Measurements from ENCODE around the gene TMEM232. TPM values are rescaled to one million over a fixed set of nuclear protein-coding genes. Genes with fewer than 3 reads are reported as not detected.
"Not testable (repeated sequence)": the region's sequence is repeated elsewhere in the genome, so short reads cannot be mapped to it uniquely, and the experiment has no call there.

TMEM232 gene
- total RNA-seq, 2 donors from 2014 or later, result 2.4 to 2.5 TPM

- DNase-seq (ENCODE audit: low spot score), result no peak
- intact Hi-C loops (cut with DNase I), result no loop called here
Measured at GRCh38 chr5:110545716-110546115, 180.8 kb downstream of the TMEM232 start.

DNA sequence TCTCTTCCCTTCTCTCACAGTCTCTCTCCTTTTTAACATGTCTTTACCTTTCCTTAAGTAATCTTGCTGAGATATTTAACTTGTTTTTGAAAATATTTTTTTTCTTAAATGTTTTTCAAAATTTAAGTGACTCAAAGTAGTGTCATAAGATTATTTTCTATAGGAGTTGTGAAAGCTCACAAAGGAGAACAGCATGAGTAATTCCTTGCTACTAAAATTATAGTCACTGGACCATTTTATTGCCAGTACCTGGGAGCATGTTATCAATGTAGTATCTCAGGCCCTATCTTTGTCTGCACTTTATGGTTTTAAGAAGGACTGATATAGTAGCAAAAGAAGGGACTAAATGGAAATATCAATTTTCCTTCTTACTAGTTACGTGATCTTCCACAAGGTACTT is 181.9 kb downstream of the TMEM232 start:
- intact Hi-C loops (cut with DNase I), result no loop called here
- DNase-seq (ENCODE audit: low spot score), result no peak

DNA sequence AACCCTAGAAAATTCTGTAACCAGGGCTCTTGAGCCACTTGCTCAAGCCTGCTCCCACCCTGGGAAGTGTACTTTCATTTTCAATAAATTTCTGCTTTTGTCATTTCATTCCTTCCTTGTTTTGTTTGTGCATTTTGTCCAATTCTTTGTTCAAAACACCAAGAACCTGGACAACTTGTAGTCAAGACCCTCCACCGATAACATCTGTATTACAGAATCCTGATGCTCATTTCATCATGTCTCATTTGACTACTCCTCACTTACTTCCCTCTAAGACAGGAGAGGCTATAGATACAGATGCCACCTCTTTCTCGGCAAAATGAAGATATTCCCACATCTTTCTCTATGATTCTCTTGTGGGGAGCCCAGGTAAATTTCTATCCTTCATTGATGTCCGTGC is 183.5 kb downstream of the TMEM232 start:
- intact Hi-C loops (cut with DNase I), result no loop called here
- no peak for DNase-seq (ENCODE audit: low spot score)

- no peak for DNase-seq (ENCODE audit: low spot score)
- intact Hi-C loops (cut with DNase I), result no loop called here
Measured at GRCh38 chr5:110536120-110537115, 190.1 kb downstream of the TMEM232 start.

DNA sequence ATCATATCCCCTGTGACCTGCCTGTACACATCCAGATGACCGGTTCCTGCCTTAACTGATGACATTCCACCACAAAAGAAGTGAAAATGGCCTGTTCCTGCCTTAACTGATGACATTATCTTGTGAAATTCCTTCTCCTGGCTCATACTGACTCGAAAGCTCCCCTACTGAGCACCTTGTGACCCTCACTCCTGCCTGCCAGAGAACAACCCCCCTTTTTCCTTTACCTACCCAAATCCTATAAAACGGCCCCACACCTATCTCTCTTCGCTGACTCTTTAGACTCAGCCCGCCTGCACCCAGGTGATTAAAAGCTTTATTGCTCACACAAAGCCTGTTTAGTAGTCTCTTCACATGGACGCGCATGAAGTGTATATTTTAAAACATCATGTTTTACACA is 191.3 kb downstream of the TMEM232 start:
- DNase-seq (ENCODE audit: low spot score); intact Hi-C loops (cut with DNase I): not testable (repeated sequence)

DNA sequence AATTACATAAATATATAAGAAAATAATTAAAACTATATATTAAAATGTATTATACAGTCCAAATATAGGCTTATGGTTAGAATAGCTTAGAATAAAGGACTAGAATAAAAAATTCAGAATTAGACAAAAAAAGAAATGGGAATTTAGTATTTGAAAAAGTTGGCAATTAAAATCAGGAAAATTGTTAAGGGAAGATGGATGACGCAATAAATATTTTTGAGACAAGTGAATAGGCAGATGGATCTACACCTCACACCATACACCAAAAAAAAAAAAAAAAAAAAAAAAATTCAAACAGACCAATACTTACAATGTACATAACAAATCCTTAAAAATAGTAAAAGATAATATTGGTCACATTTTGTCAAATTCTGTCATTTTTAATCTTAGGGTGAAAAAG is 200.7 kb downstream of the TMEM232 start:
- intact Hi-C loops (cut with DNase I), result no loop called here
- no peak for DNase-seq (ENCODE audit: low spot score)

- intact Hi-C loops (cut with DNase I), result no loop called here
- no peak for DNase-seq (ENCODE audit: low spot score)
Measured at GRCh38 chr5:110517396-110517795, 209.1 kb downstream of the TMEM232 start.

GRCh38 chr5:110514030-110514429 is 212.4 kb downstream of the TMEM232 start:
- DNase-seq (ENCODE audit: low spot score), result no peak
- intact Hi-C loops (cut with DNase I), result no loop called here

DNA sequence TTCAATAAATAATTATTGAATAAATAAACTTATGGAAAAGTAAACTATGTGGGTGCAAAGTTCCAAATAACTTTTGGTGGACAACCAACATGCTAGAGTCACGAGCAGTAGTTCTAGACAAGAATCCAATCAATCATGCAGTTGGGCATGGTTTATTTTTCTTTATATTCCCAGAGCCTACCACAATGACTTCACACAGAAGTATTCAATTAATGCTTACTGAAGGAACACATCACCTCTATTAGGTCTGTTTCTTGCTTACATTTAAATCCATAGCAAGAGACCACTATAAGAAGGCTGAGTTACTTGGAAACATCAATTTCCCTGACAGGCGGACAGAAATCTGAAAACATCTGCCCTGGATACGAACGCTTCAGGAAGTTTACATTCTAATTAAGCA is 214.2 kb downstream of the TMEM232 start:
- intact Hi-C loops (cut with DNase I), result no loop called here
- no peak for DNase-seq (ENCODE audit: low spot score)

- intact Hi-C loops (cut with DNase I), result no loop called here
Measured at GRCh38 chr5:110510146-110510545, 216.3 kb downstream of the TMEM232 start.

GRCh38 chr5:110507972-110508371 is 218.5 kb downstream of the TMEM232 start:
- intact Hi-C loops (cut with DNase I), result no loop called here
- no peak for DNase-seq (ENCODE audit: low spot score)

More at GRCh38 chr5:110510146-110510545, 216.3 kb downstream of the TMEM232 start:
- no peak for DNase-seq (ENCODE audit: low spot score)

GRCh38 chr5:110506378-110506777 is 220.1 kb downstream of the TMEM232 start:
- intact Hi-C loops (cut with DNase I), result no loop called here
- no peak for DNase-seq (ENCODE audit: low spot score)

- intact Hi-C loops (cut with DNase I), result no loop called here
- no peak for DNase-seq (ENCODE audit: low spot score)
Measured at GRCh38 chr5:110496276-110496675, 230.2 kb downstream of the TMEM232 start.

DNA sequence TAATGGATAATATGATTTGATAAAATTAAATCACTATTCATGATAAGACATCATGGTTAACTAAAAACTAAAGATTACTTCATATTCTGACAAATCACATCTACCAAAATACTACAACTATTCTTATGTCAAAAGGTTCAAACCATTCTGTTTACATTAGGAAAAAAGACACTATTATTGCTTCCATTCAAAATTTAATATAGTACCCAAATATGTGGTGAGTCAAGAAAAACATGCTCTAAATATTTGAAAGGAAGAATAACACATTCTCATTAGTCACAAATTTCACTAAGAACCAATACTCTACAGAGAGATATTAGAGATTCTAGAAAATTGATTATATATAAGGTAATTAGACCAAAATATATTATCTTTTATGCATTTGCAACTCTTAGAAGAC is 234.0 kb downstream of the TMEM232 start:
- no peak for DNase-seq (ENCODE audit: low spot score)
- intact Hi-C loops (cut with DNase I), result no loop called here

DNA sequence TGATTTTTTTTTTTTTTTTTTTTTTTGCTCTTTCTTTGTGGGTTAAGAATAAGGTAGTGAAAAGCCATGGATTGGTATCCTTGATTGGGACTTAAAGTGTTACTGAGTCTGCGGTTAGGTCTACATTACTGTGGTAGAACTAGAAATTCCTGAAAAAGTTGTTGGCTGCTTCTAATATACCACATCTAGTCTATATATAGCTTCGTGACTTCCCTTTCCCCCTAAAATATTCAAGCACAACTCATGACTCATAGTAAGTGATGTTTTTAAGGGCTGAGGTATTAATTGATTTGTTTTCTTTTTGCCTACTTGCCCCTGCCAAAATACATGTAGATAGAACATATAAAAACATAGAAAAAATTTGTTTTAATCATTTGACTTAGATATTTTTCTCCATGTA is 247.6 kb downstream of the TMEM232 start:
- intact Hi-C loops (cut with DNase I), result no loop called here
- DNase-seq (ENCODE audit: low spot score), result no peak

- intact Hi-C loops (cut with DNase I), result no loop called here
- DNase-seq (ENCODE audit: low spot score), result no peak
Measured at GRCh38 chr5:110477911-110478310, 248.6 kb downstream of the TMEM232 start.

DNA sequence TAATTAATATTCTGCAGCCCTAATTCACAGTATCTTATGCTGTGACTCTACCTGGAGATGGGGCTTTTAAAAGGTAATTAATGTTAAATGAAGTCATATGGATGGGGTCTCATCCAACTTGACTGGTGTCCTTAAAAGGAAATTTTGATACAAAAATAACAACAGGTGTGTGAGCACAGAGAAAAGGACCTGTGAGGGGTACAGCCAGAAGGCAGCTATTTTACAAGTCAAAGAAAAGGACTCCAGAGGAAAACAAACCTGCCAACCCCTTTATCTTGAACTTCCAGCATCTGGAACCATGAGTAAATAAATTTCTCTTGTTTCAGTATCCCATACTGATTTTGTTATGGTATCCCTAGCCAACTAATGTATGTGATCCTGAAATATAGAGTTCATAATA is 250.3 kb downstream of the TMEM232 start:
- DNase-seq (ENCODE audit: low spot score), result no peak
- intact Hi-C loops (cut with DNase I), result no loop called here

GRCh38 chr5:110475529-110475928 is 250.9 kb downstream of the TMEM232 start:
- intact Hi-C loops (cut with DNase I), result no loop called here
- DNase-seq (ENCODE audit: low spot score), result no peak

DNA sequence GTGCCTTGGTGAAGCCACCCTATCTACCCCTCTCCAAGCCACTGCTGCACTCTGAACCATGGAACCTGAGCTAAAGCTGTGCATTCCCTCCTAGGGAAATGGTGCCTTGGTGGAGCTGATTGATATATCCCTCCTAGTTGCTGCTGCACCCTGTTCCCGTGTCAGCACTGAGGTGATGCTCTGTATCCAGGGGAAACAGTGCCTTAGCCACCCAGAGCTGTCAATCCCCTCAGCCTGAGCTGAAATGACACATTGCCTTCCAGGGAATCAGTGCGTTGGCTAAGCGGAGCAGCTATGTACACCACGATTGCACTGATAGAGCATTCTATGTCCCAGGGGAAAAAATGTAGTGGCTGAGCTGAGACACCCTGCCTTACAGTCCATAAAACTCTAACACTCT is 257.0 kb downstream of the TMEM232 start:
- intact Hi-C loops (cut with DNase I), result no loop called here

DNA sequence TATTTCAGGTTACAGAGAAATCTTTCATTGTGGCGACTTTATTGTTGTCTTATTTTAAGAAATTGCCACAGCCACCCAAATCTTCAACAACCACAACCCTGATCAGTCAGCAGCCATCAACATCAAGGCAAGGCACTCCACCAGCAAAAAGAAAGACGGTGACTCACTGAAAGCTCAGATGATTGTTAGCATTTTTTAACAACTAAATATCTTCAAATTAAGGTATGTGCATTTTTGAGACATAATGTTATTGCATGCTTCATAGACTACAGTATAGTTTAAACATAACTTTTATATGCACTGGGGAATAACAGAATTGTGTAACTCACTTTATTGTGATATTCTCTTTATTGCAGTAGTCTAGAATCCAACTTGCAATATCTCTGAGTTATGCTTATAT is 263.4 kb downstream of the TMEM232 start:
- intact Hi-C loops (cut with DNase I), result no loop called here
- DNase-seq (ENCODE audit: low spot score), result no peak

More for the DNA sequence above, 257.0 kb downstream of the TMEM232 start:
- DNase-seq (ENCODE audit: low spot score), result no peak

DNA sequence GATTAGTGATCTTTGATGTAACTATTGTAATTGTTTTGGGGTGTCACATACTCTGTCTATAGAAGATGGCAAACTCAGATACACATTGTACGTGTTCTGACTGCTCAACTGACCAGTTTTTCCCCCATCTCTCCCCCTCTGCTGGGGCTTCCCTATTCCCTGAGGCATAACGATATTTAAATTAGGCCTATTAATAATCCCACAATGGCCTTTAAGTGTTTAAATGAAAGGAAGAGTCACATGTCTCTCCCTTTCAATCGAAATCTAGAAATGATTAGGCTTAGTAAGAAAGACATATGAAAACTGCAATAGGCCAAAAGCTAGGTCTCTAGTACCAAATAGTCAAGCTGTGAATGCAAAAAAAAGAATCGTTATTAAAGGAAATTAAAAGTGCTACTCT is 265.6 kb downstream of the TMEM232 start:
- DNase-seq (ENCODE audit: low spot score), result no peak
- intact Hi-C loops (cut with DNase I), result no loop called here
